HG03442 (cell line): Measurements from ENCODE around the gene KLHL4.
"Not testable (repeated sequence)": the region's sequence is repeated elsewhere in the genome, so short reads cannot be mapped to it uniquely, and the experiment has no call there.

Experiments
- ATAC-seq: cut with Tn5 transposase; IDR thresholded peaks from one replicate; pipeline ENCODE4 v1.9.1; 2021; ENCODE audit warnings: mild to moderate bottlenecking, moderate library complexity; ENCODE audit not compliant: unreplicated experiment

Gene KLHL4, protein sequence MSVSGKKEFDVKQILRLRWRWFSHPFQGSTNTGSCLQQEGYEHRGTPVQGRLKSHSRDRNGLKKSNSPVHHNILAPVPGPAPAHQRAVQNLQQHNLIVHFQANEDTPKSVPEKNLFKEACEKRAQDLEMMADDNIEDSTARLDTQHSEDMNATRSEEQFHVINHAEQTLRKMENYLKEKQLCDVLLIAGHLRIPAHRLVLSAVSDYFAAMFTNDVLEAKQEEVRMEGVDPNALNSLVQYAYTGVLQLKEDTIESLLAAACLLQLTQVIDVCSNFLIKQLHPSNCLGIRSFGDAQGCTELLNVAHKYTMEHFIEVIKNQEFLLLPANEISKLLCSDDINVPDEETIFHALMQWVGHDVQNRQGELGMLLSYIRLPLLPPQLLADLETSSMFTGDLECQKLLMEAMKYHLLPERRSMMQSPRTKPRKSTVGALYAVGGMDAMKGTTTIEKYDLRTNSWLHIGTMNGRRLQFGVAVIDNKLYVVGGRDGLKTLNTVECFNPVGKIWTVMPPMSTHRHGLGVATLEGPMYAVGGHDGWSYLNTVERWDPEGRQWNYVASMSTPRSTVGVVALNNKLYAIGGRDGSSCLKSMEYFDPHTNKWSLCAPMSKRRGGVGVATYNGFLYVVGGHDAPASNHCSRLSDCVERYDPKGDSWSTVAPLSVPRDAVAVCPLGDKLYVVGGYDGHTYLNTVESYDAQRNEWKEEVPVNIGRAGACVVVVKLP

DNA sequence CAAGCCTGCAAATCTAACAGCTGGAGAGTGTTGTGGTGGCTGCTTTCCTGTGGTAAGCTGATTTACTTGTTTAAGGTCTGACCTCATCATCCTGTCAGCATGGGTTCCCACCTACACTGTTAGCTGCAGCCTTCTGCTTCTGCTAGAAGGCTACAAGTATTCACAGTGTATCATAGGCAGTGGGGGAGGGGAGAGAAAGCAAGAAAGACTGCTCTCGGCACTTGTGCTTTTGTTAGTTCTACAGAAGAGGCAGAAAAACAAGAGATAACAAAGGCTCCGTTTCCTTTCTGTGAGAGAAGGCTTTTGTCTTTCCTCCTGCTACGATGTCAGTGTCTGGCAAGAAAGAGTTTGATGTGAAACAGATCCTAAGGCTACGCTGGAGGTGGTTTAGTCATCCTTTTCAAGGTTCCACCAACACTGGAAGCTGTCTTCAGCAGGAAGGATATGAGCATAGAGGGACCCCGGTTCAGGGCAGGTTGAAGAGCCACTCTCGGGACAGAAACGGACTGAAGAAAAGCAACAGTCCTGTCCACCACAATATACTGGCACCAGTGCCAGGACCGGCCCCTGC is at the start of gene KLHL4:
KLHL4 (plus strand) TSS at position 232 of the 571 bp plus-strand sequence; CDS start at position 324, 92 bp downstream.
- no peak for ATAC-seq

DNA sequence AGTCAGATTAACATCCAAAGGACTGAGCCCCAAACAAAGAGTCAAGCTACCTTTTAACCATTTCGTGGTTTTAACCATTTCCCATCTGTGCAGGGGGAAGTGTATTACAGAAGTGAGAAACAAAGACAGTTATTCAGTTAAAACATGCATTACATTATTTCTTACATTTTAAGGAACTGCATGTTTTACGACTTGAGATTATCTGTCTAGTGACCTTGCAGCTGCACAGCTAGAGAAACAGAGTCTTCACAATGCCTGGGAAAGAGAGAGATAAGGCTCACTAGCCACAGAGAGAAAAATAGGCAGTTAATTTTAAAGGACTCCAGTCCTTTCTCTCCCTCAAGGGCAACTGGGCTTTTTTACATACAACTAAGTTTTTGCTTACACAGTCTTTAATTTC is 48.7 kb upstream of the KLHL4 start:
- no peak for ATAC-seq

DNA sequence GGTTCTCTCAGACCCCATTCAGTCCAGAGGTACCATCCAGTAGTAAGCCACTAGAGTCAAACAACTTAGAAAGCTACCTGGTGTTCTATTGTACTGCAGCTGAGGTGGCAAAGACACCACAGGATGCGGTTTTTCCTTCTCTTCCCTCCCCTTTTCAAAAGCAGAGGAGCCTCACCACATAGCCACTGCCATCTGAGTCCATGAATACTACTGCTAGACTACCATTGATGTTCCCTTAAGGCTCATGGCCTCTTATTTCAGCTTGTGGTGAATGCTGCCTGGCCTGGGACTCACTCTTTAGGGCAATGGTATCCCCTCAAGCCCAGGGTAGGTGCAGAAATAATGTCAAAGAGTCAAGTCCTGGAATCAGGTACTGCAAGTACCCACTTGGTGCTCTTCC is 41.8 kb upstream of the KLHL4 start:
- no peak for ATAC-seq

DNA sequence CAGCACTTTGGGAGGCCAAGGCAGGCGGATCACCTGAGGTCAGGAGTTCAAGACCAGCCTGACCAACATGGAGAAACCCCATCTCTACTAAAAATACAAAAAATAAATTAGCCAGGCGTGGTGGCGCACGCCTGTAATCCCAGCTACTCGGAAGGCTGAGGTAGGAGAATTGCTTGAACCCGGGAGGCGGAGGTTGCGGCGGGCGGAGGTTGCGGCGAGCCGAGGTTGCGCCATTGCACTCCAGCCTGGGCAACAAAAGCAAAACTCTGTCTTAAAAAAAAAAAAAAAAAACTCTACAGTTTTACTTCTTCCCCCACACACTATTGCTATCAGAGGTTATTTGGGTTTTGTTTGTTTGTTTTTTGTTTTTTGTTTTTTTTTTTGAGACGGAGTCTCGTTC is 38.9 kb upstream of the KLHL4 start:
- ATAC-seq = not testable (repeated sequence)

DNA sequence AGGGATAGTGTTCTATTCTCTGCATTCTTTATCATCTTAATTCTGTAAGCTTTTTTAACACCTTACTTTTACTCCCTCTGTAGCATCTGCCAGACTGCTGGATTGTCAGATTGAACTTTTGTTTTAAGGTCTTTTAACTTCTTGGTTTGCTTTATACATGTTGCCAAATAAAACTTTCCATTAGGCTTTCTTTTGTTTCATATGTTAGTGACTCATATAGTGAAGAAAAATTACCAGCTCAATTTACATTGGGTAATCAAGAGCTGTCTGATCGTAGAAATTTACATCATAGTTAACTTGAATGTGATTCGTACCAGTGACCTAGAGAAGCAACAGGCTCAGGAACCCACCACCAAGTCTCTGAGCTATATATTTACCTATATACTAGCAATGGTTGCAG is 28.5 kb upstream of the KLHL4 start:
- ATAC-seq = no peak

DNA sequence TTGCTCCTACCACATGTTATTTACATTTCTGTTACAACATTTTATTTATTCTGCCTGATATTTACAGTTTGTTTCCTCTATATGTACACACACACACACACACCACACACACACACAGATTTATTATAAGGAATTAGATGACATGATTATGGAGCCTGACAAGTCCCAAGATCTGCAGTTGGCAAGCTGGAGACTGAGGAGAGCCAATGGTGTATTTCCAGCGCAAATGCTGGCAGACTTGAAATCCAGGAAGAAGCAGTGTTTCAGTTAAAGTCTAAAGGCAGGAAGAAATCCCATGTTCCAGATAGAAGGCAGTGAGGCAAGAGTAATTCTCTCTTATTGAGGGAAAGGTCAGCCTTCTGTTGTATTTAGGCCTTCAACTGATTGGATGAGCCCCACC is 1.8 kb upstream of the KLHL4 start:
- no peak for ATAC-seq

DNA sequence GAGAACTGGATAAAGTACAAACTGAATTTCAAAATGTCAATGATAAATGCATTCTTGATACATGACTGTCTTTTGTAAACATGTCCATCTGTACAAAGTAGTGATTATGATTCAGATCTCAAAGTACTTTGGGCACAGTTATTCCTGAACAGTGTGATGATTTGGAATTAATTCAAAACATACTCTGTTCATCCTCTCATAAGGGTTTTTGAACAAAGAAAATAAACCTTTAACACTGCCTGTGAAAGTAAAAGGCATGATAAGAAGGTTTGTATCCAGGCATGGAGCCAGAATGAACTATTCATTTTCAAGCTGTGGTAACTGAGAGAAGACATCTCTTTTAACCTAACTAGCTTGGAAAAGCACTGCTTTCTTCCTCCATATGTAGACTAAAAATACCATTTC is 883 bp upstream of the KLHL4 start:
- ATAC-seq = no peak

DNA sequence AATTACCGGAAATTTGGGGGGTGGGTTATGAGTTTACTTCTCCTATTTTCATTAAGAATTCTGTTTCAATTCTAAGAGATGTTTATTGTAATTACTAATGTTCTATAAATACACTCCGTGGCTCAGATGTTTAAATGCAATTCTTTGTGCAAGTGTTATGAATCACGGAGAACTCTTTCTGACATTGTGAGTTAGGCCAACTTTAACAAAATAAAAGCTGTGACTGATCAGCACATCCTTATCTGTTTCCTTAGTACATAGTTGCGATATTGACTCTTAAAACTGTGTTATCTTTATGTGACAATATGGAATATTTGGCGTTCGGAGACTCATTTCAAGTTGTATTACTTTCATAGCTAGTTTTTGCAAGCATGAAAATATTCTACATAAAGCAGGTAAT is 902 bp downstream of the KLHL4 start:
- ATAC-seq = no peak

DNA sequence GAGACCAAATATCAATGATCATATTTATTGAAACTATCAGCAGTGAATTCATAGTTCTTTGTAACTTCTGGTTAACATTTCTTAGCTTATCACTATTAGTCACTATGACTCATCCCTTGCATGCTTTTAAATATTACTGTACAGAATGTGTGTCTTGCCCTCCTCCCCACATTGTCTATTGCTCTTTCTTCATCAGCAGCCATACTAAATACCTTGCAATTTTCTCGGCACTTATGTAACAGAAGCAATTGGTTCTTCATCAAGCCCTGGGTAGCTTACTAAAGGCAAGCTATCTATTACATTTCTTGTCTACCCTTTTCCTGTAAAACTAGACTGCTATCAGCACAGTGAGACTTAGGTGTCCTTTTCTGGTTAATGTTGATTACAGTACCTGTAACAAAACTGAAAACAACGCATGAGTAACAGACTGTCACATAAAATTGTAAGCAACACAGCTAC is 8.2 kb downstream of the KLHL4 start:
- ATAC-seq = no peak

DNA sequence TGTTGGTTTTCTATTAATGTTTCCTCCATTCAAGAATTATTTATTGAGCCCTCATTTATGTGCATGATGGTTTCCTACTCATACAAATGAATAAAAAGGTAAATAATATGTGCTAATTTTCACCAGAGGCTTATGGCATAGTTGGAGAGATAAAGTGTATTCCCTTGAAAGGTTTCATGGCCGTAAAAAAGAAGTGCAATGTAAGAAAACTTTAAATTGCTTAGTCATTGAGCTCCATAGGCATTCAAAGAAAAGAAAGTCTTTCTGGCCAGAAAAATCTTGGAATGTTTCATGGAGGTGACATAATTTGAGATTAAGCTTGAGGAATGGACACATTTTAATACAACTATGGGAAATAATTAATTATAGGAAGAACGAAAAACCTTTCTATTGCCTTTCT is 8.7 kb downstream of the KLHL4 start:
- no peak for ATAC-seq

DNA sequence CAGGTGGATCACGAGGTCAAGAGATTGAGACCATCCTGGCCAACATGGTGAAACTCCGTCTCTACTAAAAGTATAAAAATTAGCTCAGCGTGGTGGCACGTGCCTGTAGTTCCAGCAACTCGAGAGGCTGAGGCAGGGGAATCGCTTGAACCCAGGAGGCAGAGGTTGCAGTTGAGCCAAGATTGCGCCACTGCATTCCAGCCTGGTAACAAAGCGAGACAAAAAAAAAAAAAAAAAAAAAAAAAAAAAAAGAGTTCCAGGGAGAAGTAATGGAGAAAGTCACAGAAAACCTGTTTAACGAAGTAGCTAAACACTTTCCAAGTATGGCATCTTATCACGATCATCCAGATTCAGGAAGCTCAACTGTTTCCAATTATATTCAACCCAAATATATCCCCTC is 10.9 kb downstream of the KLHL4 start:
- ATAC-seq = no peak

DNA sequence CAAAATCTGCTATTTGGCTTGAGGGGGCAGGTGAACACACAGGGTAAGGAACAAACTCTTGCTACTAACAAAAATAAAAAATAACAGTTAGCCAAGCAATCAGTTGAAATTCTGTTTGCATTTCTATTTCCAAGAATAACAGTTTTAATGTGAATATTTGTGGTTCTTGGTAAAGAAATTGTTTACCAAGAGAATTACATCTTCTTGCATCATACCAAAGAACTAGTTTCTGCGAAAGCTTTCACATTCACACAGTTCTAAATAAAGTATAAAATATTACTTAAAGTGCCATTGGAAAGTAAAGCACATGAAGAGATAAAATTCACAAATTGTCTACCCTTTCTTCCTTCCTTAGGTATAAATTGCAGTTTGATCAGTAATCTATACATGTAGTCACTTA is 54.4 kb downstream of the KLHL4 start:
- no peak for ATAC-seq

DNA sequence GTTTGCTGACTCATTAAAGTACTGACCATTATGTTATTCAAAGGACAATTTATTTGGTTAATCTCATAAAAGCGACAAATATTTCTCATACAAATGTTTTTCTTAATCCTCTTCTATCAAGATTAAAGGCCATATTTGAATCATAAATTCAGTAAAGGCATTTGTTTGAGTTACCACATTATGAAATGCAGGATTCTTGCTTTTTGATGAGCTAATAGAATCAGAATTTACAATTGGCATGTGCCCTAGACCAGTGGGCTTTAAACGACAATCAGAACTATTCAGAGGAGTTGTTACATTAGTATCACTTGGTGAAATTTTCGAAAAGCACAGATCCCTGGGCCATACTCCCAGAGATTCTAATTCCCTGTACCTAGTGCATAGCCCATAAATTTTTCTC is 55.3 kb downstream of the KLHL4 start:
- ATAC-seq = no peak

DNA sequence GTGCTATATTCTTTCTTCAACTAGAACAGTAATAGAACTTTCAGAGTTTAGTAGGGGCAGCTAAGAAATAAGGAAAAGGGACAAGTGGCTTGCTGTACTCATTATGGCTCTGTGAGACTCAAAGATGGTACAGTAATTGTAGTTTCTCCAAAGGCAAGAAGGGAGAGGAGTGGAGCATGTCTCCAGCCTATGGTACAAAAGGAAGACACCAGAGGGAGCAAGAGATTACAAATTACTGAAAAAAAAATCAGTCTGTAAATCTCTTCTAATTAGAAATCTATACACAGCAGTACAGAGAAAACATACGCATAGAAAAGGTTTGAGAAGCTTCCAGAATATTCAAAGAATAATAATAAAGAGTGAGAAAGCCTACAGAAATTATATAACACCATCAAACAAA is 61.4 kb downstream of the KLHL4 start:
- no peak for ATAC-seq

DNA sequence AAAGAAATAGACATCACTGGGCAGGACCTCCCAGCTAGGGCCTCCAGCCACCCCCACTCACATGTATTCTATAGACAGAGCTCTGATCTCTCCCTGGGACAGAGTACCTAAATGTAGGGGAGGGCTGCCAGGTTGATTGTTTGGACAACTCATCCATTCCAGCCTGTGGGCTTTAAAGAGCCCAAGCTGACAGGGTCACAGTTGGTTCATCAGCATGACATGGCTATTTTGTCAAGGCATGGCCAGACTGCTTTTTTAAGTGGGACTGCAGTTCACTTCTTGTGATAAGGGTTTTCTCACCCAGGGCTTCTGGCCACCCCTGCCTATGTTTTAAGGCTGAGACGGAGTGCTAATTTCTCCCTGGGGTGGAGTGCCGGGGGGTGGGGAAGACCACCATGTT is 63.3 kb downstream of the KLHL4 start:
- no peak for ATAC-seq

DNA sequence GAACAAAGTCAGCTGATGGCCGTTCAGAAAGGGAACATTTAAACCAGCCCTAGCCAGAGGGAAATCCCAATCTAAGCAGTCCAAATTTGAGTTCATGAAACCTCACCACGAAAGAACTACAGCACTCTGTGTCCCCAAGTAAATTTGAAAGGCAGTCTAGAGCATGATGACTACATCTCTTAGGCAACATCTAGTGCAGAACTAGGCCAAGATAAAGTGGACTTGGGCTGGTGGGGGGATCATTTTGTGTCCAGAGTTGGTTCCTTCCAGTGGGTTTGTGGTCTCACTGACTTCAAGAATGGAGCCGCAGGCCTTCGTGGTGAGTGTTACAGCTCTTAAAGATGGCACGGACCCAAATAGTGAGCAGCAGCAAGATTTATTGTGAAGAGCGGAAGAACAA is 64.9 kb downstream of the KLHL4 start:
- no peak for ATAC-seq

DNA sequence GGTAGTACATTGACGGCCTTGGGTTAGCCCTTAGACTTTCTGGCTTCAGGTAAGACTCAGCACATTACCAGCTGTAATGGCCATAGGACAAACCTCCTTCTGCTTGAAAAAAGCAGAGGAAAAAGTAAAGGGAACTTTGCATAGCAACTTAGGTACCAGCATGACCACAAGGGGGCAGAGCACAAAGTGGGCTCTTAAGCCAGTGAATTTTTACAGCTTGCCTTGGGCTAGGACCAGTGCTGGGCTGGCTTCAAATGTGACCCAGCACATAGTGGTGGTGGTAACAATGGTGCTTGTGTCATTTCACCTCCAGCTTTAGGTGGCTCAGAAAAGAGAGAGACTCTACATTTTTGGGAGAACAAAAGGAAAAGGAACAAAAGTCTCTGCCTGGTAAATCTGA is 66.1 kb downstream of the KLHL4 start:
- ATAC-seq = no peak

DNA sequence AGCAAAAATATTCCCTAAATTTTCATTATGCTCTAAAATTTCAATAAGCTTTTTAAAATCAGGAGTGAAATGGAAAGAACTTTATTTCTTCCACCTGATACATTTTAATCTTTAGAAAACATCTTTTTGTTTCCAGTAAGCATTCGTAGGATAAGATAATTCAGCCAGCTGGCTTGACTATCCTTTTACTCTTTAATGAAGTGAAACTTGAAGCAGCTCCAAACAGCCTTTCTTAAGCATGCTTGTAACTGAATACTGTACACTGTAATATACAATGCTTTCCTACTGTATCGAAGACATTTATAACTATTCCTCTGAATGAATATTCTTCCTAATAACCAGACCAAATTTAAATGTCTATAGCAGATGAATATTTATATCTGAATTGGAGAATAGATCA is 98.8 kb downstream of the KLHL4 start:
- no peak for ATAC-seq

DNA sequence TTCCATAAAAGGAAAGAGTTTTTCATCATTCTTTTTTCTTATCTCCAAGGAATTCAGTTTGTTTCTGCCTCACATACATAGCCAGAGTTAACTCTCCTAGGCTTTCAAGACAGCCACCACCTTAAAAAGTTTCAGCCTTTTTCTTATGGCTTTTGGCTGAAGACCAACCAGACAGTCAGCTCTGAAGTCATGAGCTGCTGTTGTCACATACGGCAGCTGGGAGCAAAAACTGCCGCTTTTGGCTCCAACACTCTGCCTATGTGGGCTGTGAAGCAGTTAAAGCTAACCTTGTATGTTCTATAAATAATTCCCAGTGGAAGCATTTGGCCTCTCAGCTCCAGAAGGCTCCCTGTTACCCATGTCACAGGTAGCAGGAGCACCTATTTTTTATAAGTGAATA is 104.1 kb downstream of the KLHL4 start:
- ATAC-seq = no peak

DNA sequence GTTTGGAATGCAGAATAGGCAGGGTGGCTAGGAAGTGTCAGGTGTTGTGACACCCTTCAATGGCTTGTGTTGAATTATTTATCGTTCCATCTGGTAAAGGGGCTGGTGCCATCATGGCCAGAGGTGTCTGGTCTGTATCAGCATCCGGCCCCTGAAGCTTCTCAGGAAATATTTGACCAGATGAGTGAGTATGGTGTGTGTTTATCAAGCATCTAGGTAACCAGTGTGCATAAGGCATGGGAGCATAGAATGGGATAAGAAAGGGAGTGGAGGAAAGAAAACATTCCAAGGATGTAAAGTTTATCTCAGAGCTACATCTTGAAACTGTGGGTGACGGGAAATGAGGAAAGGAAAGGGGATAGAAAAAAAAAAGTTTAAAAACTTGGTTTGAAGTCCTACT is 109.4 kb downstream of the KLHL4 start:
- ATAC-seq = no peak

DNA sequence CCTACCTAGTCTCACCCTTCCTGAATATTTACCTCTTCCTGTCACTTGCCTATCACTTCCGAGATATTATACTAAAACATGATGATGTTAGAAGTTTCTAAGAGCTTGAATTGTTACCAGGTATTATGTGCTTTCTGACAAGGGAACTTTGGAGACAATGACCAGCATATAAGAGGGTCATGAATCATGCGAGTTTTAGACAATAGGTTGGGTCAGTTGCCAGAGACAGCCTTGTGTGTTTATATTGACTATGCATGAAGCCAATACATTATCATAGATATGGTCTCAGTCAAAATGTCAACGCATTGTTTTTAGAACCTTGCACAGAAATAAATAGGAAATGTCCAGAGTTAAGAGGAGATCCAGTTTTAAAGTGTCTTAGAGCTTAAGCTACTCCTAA is 116.8 kb downstream of the KLHL4 start:
- ATAC-seq = no peak

DNA sequence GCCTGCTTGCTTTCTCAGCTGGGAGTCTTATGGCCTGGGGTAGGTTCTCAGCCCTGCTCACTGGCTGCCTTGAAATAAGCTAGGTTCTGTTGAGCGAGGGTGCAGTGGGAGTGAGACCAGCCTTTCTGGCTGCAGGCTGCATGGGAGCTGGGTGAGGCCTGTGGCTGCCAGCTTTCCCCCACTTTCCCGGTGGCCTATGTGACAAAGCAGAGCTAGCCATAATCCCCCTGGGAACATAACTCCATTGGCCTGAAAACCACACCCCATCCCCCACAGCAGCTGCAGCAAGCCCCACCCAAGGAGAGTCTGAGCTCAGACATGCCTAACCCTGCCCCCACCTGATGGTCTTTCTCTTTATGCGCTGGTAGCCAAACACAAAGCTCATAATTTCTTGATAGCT is 118.9 kb downstream of the KLHL4 start:
- ATAC-seq = no peak
